Fibroblast of mammary gland (primary cell): ENCODE data around the gene NR6A1.

Experiments used
- DNase-seq: peaks from one replicate; pipeline ENCODE4 v3.0.0-alpha.2; 2010; ENCODE audit warnings: low read depth
- H3K4me3 ChIP-seq: 2 replicates; pipeline ENCODE4 v1.5.1; 2011; ENCODE audit warnings: low read depth, mild to moderate bottlenecking, low read length, moderate library complexity; ENCODE audit not compliant: control insufficient read depth
- CTCF ChIP-seq: conservative IDR thresholded peaks from 2 replicates; pipeline ENCODE4 v1.5.1; 2011; ENCODE audit warnings: low read depth, low read length, inconsistent platforms; ENCODE audit not compliant: control insufficient read depth, insufficient read depth

Gene NR6A1

GRCh38 chr9:124683043-124683442 is 88.1 kb downstream of the NR6A1 start:
- H3K4me3 ChIP-seq, result no peak overlapping the region
- TF ChIP-seq CTCF, result no peak
- DNase-seq, result no peak

GRCh38 chr9:124680714-124681390 is 90.3 kb downstream of the NR6A1 start:
- no peak for TF ChIP-seq CTCF
- DNase-seq, result no peak
- H3K4me3 ChIP-seq, result no peak overlapping the region

- no peak overlapping the region for H3K4me3 ChIP-seq
- DNase-seq, result no peak
- no peak for TF ChIP-seq CTCF
These were observed 91.1 kb downstream of the NR6A1 start for GRCh38 chr9:124680049-124680448.

GRCh38 chr9:124676159-124676551 is 95.0 kb downstream of the NR6A1 start:
- no peak for DNase-seq
- TF ChIP-seq CTCF, result no peak
- H3K4me3 ChIP-seq, result no peak overlapping the region

GRCh38 chr9:124675261-124676158 is 95.6 kb downstream of the NR6A1 start:
- no peak for DNase-seq
- peak; percentile 8 for TF ChIP-seq CTCF
- no peak overlapping the region for H3K4me3 ChIP-seq

GRCh38 chr9:124674651-124675050 is 96.5 kb downstream of the NR6A1 start:
- no peak for TF ChIP-seq CTCF
- DNase-seq, result no peak

More at GRCh38 chr9:124674651-124675050, 96.5 kb downstream of the NR6A1 start:
- no peak overlapping the region for H3K4me3 ChIP-seq
